NCI-H345 (cell line): ENCODE results near the gene CCNT2.
"Not testable (repeated sequence)": the region's sequence is repeated elsewhere in the genome, so short reads cannot be mapped to it uniquely, and the experiment has no call there.

Experiments
- DNase-seq: peaks from one replicate; lab custom pipeline; 2025; lab: John Stamatoyannopoulos, UW

Gene CCNT2

GRCh38 chr2:134919341-134920210, 954 bp downstream of the CCNT2 start:
- peak; percentile 45 for DNase-seq

DNA sequence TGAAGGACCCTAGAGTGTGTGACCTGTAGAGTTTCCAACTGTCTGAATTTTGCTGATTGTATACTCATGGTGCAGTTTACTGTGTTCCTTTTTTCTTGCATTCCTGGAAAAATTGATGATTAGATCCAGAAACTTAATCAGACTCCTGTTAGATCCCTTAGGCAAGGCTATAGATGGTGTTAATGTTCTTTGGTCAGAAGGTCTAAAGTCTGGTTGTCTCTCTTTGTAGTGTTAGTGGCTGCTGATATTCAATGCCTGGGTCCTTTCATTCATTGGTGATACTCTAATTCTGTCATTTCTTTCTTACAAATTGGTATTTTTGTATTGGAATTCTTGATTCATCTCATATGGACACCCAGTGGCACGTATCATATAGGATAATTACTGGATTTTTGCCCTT, 6.3 kb downstream of the CCNT2 start:
- DNase-seq: no peak

DNA sequence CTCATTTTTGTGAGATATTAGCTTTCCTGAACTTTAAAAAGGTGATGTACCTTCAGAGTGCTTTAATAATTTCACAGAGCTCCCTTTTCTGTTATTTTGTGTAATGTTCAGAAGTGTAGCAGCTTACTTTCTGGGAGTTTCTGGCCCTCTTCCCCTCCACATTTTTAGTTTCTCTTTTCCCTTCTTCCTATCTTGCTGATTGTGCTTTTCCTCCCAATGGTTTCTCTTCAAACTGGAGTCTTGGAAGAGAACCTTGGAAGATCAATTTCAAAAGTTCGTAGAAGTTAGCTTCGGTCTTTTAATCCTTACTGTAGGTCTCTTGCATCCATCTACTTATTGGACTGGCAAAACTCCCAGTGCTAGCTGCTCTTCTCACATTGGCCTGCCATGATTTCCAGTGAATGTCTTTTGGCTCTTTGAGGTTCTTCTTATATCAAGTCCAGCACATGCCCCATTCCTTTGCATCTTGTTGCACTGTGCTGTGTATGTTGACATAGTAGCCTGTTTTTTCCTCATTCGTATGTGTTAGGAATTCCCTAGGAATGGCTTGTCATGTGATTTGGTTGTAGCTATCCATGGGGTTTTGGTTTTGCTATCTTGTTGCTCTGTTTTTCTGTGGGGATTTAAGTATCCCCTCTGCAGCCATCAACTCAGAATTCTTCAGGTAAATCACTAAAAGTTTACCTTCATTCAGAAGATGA, 7.8 kb downstream of the CCNT2 start:
- no peak for DNase-seq

- DNase-seq: no peak
These were observed 8.6 kb downstream of the CCNT2 start for GRCh38 chr2:134927195-134927594.

- no peak for DNase-seq
These were observed 14.4 kb downstream of the CCNT2 start for GRCh38 chr2:134932864-134933526.

DNA sequence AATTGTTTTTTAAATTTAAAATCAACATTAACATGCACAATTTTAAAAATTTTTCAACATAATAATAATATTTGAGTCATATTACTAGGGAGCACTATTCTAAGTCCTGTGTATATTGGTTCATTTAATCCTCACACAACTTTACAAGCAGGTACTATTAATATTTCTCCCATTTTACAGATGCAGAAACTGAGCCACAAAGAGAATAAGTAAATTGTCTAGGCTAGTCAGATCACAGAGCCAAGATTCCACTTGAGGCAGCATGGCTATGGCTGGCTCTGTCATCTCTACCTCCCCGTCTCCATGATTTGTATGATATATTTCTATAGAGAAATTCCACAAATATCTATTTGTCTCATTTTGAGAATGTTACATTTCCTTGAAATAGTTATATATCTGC, 15.1 kb downstream of the CCNT2 start:
- DNase-seq: no peak

- DNase-seq: no peak
These were observed 15.5 kb downstream of the CCNT2 start for GRCh38 chr2:134934150-134934549.

DNA sequence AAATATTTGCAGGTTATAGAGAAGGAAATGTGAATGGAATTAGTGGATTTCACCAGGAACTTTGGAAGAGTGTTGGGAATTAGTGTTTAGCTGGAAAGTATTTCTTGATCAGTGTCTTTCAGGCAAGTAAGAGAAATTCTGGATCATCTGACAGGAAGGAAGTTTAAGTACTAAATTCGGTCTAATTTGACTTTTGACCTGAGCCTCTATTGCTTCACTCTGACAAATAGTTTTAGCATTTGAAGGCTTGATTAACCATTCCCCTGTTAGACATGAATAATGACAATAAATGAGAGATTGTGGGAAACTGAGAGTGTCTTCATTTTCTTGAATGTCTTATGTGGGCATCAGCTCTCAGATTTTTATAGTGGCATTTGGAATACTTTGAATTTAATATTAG, 16.0 kb downstream of the CCNT2 start:
- no peak for DNase-seq

GRCh38 chr2:134936691-134937090, 18.1 kb downstream of the CCNT2 start:
- DNase-seq: no peak

DNA sequence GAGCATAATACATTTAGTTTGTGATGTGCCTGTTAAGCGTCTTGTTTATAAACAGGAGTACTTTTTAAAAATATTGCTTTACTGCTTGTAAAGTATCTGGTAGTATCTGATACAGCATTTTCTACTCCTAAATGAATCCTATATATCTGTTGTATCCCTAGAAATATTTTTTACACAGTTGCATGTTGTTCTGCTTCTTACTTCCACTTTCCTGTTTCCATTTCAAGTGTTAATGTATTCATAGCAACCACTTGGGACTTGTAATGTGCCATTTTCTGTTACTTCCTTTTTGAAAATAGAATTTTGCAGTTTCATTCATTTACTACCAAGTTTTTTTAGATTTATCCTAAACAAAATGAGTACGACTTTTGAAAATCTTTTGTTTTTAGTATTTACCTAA, 24.9 kb downstream of the CCNT2 start:
- no peak for DNase-seq

DNA sequence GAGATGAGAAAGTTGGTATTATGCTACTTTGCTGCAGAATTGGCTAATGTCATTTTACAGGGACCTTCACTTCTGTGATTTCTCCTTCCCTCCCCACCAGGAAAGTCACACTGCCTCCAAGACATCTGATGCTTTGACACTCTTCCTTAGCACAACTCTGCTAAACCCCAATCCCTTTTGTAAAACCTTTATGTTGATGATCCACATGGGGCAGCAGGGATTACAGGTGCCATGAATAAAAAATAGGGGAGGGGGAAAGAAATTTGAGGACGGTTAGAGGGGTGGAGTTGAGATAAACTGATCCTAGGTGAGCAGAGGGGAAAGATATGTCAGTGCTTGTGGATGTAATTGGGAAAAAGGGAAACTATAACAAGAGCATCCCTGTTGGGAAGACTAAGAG, 26.4 kb downstream of the CCNT2 start:
- no peak for DNase-seq

DNA sequence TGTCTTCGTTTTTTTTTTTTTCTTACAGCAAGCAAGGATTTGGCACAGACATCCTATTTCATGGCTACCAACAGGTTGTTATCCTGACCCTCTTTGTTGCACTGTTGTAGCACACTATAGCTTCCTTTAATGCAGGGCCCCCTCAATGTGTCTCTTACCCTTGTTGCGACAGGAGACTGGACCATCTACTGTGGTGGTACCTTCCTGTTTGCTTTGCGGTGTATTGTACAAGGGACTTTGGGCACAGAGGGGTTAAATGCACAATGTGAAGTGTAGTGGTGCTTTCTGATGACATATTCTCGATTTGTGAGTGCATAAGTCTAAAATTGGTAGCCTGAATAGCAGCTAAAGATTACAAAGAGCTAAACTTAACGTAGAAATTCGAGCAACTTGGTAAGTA, 27.5 kb downstream of the CCNT2 start:
- no peak for DNase-seq

- DNase-seq: no peak
These were observed 31.5 kb downstream of the CCNT2 start for GRCh38 chr2:134949981-134950708.

GRCh38 chr2:134950886-134951285, 32.3 kb downstream of the CCNT2 start:
- DNase-seq: no peak

- no peak for DNase-seq
These were observed 34.0 kb downstream of the CCNT2 start for GRCh38 chr2:134952608-134953007.

DNA sequence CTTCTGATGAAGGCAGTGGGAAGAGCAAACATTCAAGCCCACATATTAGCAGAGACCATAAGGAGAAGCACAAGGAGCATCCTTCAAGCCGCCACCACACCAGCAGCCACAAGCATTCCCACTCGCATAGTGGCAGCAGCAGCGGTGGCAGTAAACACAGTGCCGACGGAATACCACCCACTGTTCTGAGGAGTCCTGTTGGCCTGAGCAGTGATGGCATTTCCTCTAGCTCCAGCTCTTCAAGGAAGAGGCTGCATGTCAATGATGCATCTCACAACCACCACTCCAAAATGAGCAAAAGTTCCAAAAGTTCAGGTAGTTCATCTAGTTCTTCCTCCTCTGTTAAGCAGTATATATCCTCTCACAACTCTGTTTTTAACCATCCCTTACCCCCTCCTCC, 35.4 kb downstream of the CCNT2 start:
- no peak for DNase-seq

DNA sequence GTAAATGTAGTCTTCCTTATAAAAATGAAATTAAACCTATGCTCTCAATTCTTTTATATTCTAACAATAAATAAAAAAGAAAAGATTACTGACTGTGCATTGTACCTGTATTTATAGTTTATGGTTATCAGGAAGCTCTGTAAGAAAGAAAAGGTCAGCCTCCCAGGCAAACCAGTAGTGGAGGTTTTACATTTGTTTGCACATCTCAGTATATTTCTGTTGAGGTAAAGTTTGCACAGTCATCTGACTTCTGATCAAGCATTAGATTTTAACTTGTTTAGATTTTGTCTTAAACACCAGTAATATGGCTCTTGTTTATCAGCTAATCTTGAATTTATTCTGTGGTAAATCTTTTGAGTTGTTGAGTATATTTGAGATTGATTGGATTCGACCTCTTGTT, 37.1 kb downstream of the CCNT2 start:
- DNase-seq: no peak

DNA sequence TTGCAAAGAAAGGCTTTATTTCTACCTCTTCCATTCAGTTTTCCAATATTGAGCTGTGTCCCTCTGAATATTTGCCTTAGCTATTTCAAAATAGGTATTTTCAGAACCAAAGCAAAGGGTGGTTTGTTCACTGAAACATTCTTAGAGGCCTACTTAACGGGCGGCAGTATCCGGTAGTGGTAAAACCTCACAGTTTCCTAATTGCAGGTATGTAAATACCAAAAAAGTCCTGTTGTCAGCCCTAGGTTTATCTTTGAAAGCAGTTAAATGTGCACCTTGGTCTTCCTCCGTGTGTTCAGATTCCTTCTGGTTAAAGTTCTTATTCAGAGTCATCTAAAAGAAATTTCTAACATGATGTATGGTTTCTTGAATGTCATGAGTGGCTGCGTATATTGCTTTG, 38.9 kb downstream of the CCNT2 start:
- DNase-seq: no peak

DNA sequence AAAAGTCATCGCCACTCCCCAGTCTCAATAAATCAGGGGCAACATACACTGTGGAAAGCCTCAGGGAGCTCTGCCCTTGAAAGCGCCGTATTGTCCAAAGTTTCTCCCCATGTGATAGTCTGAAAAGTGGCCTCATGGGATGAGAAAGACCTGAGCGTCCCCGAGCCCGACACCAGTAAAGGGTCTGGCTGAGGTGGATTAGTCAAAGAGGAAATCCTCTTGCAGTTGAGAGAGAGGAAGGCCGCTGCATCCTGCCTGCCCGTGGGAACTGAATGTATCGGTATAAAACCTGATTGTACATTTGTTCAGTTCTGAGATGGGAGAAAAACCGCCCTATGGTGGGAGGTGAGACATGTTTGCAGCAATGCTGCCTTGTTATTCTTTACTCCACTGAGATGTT, 48.5 kb downstream of the CCNT2 start:
- DNase-seq: not testable (repeated sequence)

DNA sequence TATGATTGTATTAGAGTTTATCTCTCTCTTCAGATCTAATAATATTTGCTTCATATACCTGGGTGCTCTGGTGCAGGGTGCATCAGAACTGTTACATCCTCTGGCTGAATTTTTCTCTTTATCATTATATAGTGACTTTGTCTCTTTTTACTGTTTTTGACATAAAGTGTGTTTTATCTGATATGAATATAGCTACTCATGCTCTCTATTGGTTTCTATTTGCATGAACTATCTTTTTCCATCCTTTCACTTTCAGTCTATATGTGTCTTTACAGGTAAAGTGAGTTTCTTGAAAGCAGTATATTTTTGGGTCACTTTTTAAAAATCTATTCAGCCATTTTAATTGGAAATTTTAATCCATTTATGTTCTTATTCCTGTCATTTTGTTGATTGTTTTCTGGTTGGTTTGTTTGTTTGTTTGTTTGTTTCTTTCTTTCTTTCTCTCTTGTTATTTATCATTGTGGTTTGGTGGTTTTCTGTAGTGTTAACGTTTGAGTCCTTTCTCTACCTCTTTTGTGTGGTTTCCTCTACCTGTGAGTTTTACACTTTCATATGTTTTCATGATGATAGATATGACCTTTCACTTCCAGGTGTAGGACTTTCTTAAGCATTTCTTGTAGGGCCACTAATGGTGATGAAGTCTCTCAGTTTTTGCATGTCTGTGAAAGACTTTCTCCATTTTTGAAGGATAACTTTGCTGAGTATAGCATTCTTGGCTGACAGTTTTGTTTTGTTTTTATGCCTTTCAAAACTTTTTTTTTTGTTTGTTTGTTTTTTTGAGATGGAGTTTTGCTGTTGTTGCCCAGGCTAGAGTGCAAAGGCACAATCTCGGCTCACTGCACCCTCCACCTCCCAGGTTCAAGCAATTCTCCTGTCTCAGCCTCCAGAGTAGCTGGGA, 54.9 kb downstream of the CCNT2 start:
- DNase-seq: no peak

GRCh38 chr2:134975281-134976009, 56.8 kb downstream of the CCNT2 start:
- no peak for DNase-seq
